Stimulated activated CD4-positive, alpha-beta T cell treated with anti-CD3 and anti-CD28 coated beads, TNF-alpha, amount 100 ng/mL, for 4 hours (primary cell): ENCODE data around the gene KRT20.
"Not testable (repeated sequence)": the region's sequence is repeated elsewhere in the genome, so short reads cannot be mapped to it uniquely, and the experiment has no call there.

Experiments used
- DNase-seq, 3 experiments: peaks; one replicate each; pipeline ENCODE4 v3.0.0-alpha.2; 2020; ENCODE audit warnings: low read depth in 3 of 3

KRT20 gene

GRCh38 chr17:40900809-40901356 is 15.8 kb upstream of the KRT20 start:
- DNase-seq: no peak

- no peak for DNase-seq
These were observed 11.9 kb upstream of the KRT20 start for GRCh38 chr17:40896916-40897455.

GRCh38 chr17:40895106-40895730 is 10.2 kb upstream of the KRT20 start:
- no peak for DNase-seq

- DNase-seq: no peak
These were observed 3.2 kb upstream of the KRT20 start for GRCh38 chr17:40888196-40888720.

- DNase-seq: no peak
These were observed 1.0 kb upstream of the KRT20 start for GRCh38 chr17:40886090-40886489.

GRCh38 chr17:40883626-40884334 is 1.3 kb downstream of the KRT20 start:
- DNase-seq: no peak

- DNase-seq: no peak
These were observed 2.0 kb downstream of the KRT20 start for GRCh38 chr17:40883031-40883430.

- DNase-seq: no peak
These were observed 6.0 kb downstream of the KRT20 start for GRCh38 chr17:40879026-40879425.

GRCh38 chr17:40878044-40878443 is 7.0 kb downstream of the KRT20 start:
- no peak for DNase-seq

GRCh38 chr17:40873801-40874200 is 11.2 kb downstream of the KRT20 start:
- DNase-seq: no peak

- no peak for DNase-seq
These were observed 11.8 kb downstream of the KRT20 start for GRCh38 chr17:40873255-40873654.

- no peak for DNase-seq
These were observed 12.6 kb downstream of the KRT20 start for GRCh38 chr17:40872416-40872815.

- DNase-seq: no peak
These were observed 13.7 kb downstream of the KRT20 start for GRCh38 chr17:40871316-40871715.

GRCh38 chr17:40870136-40870535 is 14.9 kb downstream of the KRT20 start:
- DNase-seq: no peak

- no peak for DNase-seq
These were observed 18.2 kb downstream of the KRT20 start, which contains the start of gene KRT12 for GRCh38 chr17:40866838-40867237. Gene KRT12 (minus strand): TSS chr17:40867223. CDS start chr17:40867186, 37 bp downstream.

- DNase-seq: no peak
These were observed 20.2 kb downstream of the KRT20 start for GRCh38 chr17:40864661-40865390.

GRCh38 chr17:40862985-40863733 is 21.9 kb downstream of the KRT20 start:
- DNase-seq: no peak

GRCh38 chr17:40859536-40859935 is 25.5 kb downstream of the KRT20 start:
- DNase-seq: no peak

- not testable (repeated sequence) for DNase-seq
These were observed 26.4 kb downstream of the KRT20 start for GRCh38 chr17:40858667-40859066.

GRCh38 chr17:40857535-40857934 is 27.5 kb downstream of the KRT20 start:
- no peak for DNase-seq

- DNase-seq: no peak
These were observed 30.7 kb downstream of the KRT20 start for GRCh38 chr17:40854175-40854814.
